Activated B cell treated with CpG ODN at 0.5 μM for 24 hours (primary cell): ENCODE measurements around the gene FBXL19. TPM values are rescaled to one million over a fixed set of nuclear protein-coding genes. Genes with fewer than 3 reads are reported as not detected.

ENCODE experiments used
- ATAC-seq: fragments of 200-7000 bp; cut with Tn5 transposase; one replicate; pipeline ENCODE4 v1.10.0; 2021; ENCODE audit warnings: low read depth, mild to moderate bottlenecking, moderate library complexity
- CTCF ChIA-PET: fragments of 350-600 bp; sonication (Branson Sonifier 250); formaldehyde crosslinking; loops from one replicate; lab custom pipeline; 2021; ENCODE audit warnings: antibody characterized with exemption; lab: Charles Lee
- POLR2A ChIA-PET: fragments of 350-600 bp; sonication (Branson Sonifier 250); formaldehyde crosslinking; loops from one replicate; lab custom pipeline; 2021; ENCODE audit warnings: antibody characterized with exemption; lab: Charles Lee
- DNase-seq: peaks from one replicate; pipeline ENCODE4 v3.0.0; 2022
- H3K27ac Mint-ChIP-seq: one replicate; pipeline ENCODE4 v1.8.0; 2020; ENCODE audit warnings: mixed read lengths
- H3K27me3 Mint-ChIP-seq: one replicate; pipeline ENCODE4 v1.8.0; 2021; ENCODE audit warnings: mixed read lengths
- H3K36me3 Mint-ChIP-seq: one replicate; pipeline ENCODE4 v1.8.0; 2021; ENCODE audit warnings: low read depth, mixed read lengths
- H3K4me1 Mint-ChIP-seq: one replicate; pipeline ENCODE4 v1.8.0; 2021; ENCODE audit warnings: mixed read lengths
- H3K4me3 Mint-ChIP-seq: one replicate; pipeline ENCODE4 v1.8.0; 2020; ENCODE audit warnings: mild to moderate bottlenecking, mixed read lengths
- H3K9me3 Mint-ChIP-seq: one replicate; pipeline ENCODE4 v1.8.0; 2020; ENCODE audit warnings: mixed read lengths
- intact Hi-C: fragments of 100-400 bp; cut with micrococcal nuclease; formaldehyde crosslinking; loops from one replicate; pipeline ENCODE4 v1.15.1; 2024
- total RNA-seq: library from RNA; stranded (reverse); gene quantifications from 2 replicates; pipeline ENCODE4 v1.2.3, GENCODE V29; 2022
- TF ChIP-seq, protein P1 (sequence below): fragments of 200-600 bp; IDR thresholded peaks from one replicate; pipeline ENCODE4 v1.8.0; 2022; ENCODE audit warnings: antibody characterized with exemption, mild to moderate bottlenecking

Gene FBXL19
- total RNA-seq, 1 donor from 2014 or later: 24.2 TPM

DNA sequence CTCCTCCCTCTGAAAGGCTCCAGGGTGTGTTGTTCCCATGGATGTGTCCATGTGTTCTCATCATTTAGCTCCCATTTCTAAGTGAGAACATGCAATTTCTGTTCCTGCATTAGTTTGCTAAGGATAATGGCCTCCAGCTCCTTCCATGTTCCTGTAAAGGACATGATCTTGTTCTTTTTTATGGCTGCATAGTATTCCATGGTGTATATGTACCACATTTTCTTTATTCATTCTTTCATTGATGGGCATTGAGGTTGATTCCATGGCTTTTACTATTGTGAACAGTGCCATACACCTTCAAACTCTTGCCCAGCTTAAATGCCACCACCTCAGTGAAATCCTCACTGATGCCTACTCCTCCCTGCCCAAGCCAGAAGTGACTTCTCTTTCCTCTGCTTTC lies 21.0 kb downstream of the FBXL19 start:
- no peak overlapping the region for H3K27ac Mint-ChIP-seq
- no peaks in the 10 kb centered on the region for H3K27me3 Mint-ChIP-seq
- TF ChIP-seq, protein P1, sequence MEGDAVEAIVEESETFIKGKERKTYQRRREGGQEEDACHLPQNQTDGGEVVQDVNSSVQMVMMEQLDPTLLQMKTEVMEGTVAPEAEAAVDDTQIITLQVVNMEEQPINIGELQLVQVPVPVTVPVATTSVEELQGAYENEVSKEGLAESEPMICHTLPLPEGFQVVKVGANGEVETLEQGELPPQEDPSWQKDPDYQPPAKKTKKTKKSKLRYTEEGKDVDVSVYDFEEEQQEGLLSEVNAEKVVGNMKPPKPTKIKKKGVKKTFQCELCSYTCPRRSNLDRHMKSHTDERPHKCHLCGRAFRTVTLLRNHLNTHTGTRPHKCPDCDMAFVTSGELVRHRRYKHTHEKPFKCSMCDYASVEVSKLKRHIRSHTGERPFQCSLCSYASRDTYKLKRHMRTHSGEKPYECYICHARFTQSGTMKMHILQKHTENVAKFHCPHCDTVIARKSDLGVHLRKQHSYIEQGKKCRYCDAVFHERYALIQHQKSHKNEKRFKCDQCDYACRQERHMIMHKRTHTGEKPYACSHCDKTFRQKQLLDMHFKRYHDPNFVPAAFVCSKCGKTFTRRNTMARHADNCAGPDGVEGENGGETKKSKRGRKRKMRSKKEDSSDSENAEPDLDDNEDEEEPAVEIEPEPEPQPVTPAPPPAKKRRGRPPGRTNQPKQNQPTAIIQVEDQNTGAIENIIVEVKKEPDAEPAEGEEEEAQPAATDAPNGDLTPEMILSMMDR: no peak
- peaks cover 18% of the 10 kb centered on the region for H3K4me1 Mint-ChIP-seq
- ATAC-seq (no peak), DNase-seq (no peak)
- peaks cover 12% of the 10 kb centered on the region for H3K36me3 Mint-ChIP-seq
- intact Hi-C loops: no loop called here
- POLR2A ChIA-PET: interaction anchor here (0.9 kb wide), 1 partner anchor 13 kb away, joined by 3 read pairs; the partner anchor contains the start of gene SETD1A
- no peaks in the 10 kb centered on the region for H3K9me3 Mint-ChIP-seq
- CTCF ChIA-PET: interaction anchor here (0.6 kb wide), 1 partner anchor 214 kb away, joined by 3 read pairs; no protein-coding TSS in a partner anchor
- no peak overlapping the region for H3K4me3 Mint-ChIP-seq

DNA sequence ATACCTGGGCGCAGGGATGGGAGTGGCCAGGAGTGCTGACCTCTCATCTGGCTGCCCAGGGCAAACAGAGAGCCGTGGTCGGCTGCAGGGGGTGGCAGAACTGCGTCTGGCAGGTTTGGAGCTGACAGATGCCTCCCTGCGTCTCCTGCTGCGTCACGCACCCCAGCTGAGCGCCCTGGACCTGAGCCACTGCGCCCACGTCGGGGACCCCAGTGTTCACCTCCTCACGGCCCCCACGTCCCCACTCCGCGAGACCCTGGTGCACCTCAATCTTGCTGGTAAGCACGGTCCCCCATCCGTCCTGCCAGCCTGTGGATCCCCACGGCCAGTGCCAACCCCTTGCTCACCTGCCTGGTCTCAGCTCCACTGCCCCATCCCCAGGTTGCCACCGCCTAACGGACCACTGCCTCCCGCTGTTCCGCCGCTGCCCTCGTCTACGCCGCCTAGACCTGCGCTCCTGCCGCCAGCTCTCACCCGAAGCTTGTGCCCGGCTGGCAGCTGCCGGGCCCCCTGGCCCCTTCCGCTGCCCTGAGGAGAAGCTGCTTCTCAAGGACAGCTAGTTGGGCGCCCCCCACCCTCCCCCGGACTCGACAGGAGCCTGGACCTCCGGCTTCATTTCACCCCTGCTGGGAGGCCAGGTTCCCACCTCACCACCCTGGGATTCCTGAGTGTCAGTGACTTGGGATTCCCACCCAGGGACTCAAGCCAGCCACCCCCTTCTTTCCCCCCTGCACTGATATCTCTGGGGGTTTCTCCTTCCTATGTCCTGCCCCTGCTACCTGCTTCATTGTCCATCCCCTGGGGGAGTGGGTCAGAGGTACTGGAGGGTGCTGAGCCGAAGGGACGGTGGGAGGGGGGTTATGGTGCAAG lies 23.5 kb downstream of the FBXL19 start:
- ChIA-PET CTCF (no interaction called here), POLR2A (interaction anchor here (0.6 kb wide), 1 partner anchor 171 kb away, joined by 5 read pairs; the partner anchor contains the start of gene KAT8)
- no peak overlapping the region for H3K4me3 Mint-ChIP-seq
- H3K36me3 Mint-ChIP-seq: peaks cover 18% of the 10 kb centered on the region
- H3K4me1 Mint-ChIP-seq: peaks cover 29% of the 10 kb centered on the region
- H3K9me3 Mint-ChIP-seq: no peaks in the 10 kb centered on the region
- no peaks in the 10 kb centered on the region for H3K27me3 Mint-ChIP-seq
- no peak overlapping the region for H3K27ac Mint-ChIP-seq
- no peak for ATAC-seq
- no peak for DNase-seq
- intact Hi-C loops: no loop called here
- TF ChIP-seq, protein P1: no peak

GRCh38 chr16:30947541-30947858 lies 24.1 kb downstream of the FBXL19 start:
- Mint-ChIP-seq H3K27ac (no peak overlapping the region), H3K4me1 (peaks cover 24% of the 10 kb centered on the region), H3K36me3 (peaks cover 16% of the 10 kb centered on the region), H3K27me3 (no peaks in the 10 kb centered on the region), H3K9me3 (no peaks in the 10 kb centered on the region), H3K4me3 (no peak overlapping the region)
- TF ChIP-seq, protein P1: no peak
- ChIA-PET POLR2A (interaction anchor here (0.6 kb wide), 1 partner anchor 170 kb away, joined by 5 read pairs; the partner anchor contains the start of gene KAT8), CTCF (no interaction called here)
- intact Hi-C loops: no loop called here
- no peak for DNase-seq
- ATAC-seq: no peak

DNA sequence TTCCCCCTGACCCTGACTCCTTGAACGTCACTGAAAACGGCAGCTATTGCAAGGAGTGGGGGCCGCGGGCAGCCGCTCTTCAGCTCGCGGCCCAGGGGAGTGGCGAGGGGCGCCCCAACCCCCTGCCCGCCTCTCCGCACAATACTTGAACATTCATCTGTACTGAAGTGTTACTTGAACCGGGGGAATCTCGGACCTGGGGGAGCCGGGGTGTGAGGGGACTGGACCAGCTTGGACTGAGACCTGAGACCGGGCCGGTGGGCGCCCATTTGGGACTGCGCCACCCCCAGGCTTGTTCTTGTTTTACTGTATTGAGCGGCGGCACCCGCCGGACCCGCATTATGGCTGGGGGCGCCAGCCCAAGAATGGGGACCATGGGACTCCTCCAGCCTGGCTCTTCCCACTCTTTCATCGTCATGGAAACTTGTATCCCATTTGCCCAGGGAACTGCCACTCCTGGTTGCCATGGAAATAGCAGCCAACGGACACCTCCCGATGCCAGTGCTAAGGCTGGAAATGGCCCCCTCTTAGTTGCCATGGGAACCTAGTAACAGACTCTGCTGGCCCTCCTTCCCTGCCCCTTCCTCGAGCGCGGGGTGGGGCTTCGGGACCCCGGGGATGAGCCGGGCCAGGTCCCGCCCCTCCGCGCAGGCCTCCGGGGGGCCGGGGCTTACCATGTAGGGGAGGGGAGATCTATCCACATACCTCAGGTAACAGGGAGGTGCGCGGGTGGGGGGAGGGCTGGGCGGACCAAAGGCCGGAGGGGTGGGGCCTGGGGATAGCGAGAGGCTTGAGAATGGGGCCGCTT lies 24.7 kb downstream of the FBXL19 start:
- intact Hi-C loops: loop anchor here (2.0 kb wide), 1 partner anchor 195 kb away; no protein-coding TSS in a partner anchor
- DNase-seq (peak; percentile 37), ATAC-seq (peak; percentile 26)
- H3K4me1 Mint-ChIP-seq: peaks cover 20% of the 10 kb centered on the region
- TF ChIP-seq, protein P1: no peak
- ChIA-PET CTCF (no interaction called here), POLR2A (interaction anchor here (0.6 to 1.3 kb wide), 3 partner anchors 134 to 246 kb away, joined by 3 to 5 read pairs (median 3); partner anchors contain the start of gene KAT8)
- peak overlapping the region; percentile 86 for H3K27ac Mint-ChIP-seq
- peaks cover 16% of the 10 kb centered on the region for H3K36me3 Mint-ChIP-seq
- H3K27me3 Mint-ChIP-seq: no peaks in the 10 kb centered on the region
- H3K4me3 Mint-ChIP-seq: peak overlapping the region; percentile 92
- H3K9me3 Mint-ChIP-seq: no peaks in the 10 kb centered on the region
